ENCODE results near the gene RNF166.

DNA sequence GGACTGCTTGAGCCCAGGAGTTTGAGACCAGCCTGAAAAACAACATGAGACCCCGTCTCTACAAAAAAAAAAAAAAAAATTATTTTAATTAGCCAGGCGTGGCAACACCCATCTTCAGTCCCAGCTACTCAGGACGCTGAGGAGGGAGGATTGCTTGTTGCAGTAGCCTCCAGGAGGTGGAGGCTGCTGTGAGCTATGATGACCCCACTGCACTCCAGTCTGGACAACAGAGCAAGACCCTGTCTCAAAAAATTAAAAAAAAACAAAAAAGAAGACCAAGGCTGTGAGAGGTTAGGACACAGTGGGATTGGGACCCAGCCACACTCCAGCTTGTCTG, 18.6 kb downstream of the RNF166 start:
- TF ChIP-seq, protein P1, sequence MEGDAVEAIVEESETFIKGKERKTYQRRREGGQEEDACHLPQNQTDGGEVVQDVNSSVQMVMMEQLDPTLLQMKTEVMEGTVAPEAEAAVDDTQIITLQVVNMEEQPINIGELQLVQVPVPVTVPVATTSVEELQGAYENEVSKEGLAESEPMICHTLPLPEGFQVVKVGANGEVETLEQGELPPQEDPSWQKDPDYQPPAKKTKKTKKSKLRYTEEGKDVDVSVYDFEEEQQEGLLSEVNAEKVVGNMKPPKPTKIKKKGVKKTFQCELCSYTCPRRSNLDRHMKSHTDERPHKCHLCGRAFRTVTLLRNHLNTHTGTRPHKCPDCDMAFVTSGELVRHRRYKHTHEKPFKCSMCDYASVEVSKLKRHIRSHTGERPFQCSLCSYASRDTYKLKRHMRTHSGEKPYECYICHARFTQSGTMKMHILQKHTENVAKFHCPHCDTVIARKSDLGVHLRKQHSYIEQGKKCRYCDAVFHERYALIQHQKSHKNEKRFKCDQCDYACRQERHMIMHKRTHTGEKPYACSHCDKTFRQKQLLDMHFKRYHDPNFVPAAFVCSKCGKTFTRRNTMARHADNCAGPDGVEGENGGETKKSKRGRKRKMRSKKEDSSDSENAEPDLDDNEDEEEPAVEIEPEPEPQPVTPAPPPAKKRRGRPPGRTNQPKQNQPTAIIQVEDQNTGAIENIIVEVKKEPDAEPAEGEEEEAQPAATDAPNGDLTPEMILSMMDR (IDR thresholded peaks at IDR 0.05; ENCODE audit: borderline replicate concordance, extremely low read depth, low read length, poor library complexity, severe bottlenecking), result no peak
- no peak for TF ChIP-seq EZH2 (IDR thresholded peaks at IDR 0.05; ENCODE audit: borderline replicate concordance, low read depth, low read length, severe bottlenecking)

Measured in DND-41 (cell line).